Measurements from ENCODE around the gene MDFI. TPM values are rescaled to one million over a fixed set of nuclear protein-coding genes. Genes with fewer than 3 reads are reported as not detected.

The MDFI gene, protein sequence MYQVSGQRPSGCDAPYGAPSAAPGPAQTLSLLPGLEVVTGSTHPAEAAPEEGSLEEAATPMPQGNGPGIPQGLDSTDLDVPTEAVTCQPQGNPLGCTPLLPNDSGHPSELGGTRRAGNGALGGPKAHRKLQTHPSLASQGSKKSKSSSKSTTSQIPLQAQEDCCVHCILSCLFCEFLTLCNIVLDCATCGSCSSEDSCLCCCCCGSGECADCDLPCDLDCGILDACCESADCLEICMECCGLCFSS
- total RNA-seq (10 to 100 TPM in 2 of 4 donors, 1 to 10 TPM in 2; 8.0 to 11.9 (median 10.0) TPM), polyA plus RNA-seq (4.9 TPM)
- long read RNA-seq, donor 1, partial matches to known transcripts, result 1 of 3 reads
- long read RNA-seq, donor 1, other reads (novel, unspliced or antisense), result 0 of 3 reads
- long read RNA-seq, donor 2, result 0 reads
- long read RNA-seq, donor 3, partial matches to known transcripts, result 1 of 1 reads
- long read RNA-seq, donor 3, other reads (novel, unspliced or antisense), result 0 of 1 reads
- long read RNA-seq, donor 4, partial matches to known transcripts, result 0 of 3 reads
- long read RNA-seq, donor 4, other reads (novel, unspliced or antisense), result 1 of 3 reads

DNA sequence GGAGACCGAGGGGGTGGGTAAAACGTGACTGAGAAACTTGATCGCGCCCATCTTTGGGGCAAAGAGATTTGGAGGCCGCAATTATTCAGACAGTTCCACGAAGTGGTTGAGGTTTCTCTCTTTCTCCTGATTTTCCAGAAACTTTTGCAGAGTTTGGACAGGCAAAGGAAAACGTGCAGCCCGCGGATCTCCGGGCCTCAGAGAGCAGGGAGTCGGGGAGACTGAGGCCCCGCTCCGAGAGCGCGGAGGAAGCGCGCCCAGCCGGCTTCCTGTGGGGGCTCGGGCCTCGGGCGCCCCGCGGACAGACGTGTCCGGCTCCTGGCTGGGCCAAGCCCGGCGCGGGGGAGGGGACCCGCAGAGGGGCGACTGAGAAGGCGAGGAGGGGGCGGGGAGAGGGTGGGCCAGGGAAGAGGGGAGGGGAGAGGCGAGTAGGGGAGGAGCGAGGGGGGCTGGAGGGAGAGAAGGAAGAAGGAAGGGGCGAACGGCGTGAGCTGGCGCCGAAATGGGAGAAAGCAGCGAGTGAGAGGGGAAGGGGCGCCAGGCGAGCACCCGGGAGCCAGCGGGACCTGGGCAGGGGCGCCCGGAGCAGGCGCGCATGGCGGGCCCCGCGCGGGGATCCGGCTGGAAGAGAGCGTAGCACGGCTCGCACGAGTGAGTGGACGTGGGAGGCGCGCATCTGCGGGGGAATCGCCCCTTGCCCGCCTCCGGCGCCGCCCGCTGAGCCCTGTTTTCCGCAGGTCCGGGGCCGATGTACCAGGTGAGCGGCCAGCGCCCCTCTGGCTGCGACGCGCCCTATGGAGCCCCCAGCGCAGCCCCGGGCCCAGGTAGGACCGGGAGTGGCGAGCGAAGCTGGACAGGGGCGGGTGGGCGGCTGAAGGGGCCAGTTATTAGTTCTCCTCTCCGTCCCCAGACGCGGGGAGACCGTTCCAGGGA lies at the start of gene MDFI:
TSS of gene MDFI (plus strand) at position 467 of the 933 bp plus-strand sequence. CDS start at position 749, 282 bp downstream.
- Histone ChIP-seq H3K27ac (ENCODE audit: low read length) (no peak within 1 kb of the TSS), H3K27me3 (ENCODE audit: control insufficient read depth, insufficient read depth) (no peaks in the 10 kb centered on the region), H3K4me1 (ENCODE audit: control insufficient read depth, insufficient read depth, low read length) (no peaks in the 10 kb centered on the region), H3K4me3 (ENCODE audit: low read length) (peak within 1 kb of the TSS; percentile 54), H3K9me3 (ENCODE audit: control insufficient read depth, low read length) (no peaks in the 10 kb centered on the region)
- WGBS, result 1% methylated on average over 86 of the region's 86 CpGs
- intact Hi-C loops (cut with DNase I), result no loop called here
- peak; percentile 42 to 51 for ATAC-seq
- DNase-seq, result peak; percentile 48 to 85 (median 78)

DNA sequence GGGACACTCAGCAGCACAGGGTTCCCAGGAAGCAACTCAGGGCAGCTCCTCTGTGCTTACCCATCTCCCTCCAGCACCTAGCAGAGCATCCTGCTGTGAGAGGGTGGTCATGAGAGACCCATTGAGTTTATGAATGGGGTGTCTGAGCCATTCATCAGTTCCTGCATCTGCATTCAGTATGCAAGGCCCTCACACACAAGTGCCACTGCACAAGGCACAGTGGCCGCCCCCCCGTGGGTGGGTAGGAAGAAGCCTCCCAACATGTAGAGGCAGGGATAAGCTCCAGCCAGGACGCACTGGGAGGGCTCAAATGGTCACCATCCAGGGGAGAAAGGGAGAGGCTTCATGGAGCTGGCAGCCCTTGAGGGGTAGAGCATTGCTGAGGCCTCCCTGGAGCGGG lies 49.0 kb upstream of the MDFI start:
- no peaks in the 10 kb centered on the region for H3K9me3 ChIP-seq (ENCODE audit: control insufficient read depth, low read length)
- intact Hi-C loops (cut with DNase I), result no loop called here
- no peak overlapping the region for H3K27ac ChIP-seq (ENCODE audit: low read length)
- H3K27me3 ChIP-seq (ENCODE audit: control insufficient read depth, insufficient read depth), result no peaks in the 10 kb centered on the region
- WGBS, result 83% methylated on average over 4 of the region's 4 CpGs
- DNase-seq, result no peak
- ATAC-seq, result no peak
- no peaks in the 10 kb centered on the region for H3K4me1 ChIP-seq (ENCODE audit: control insufficient read depth, insufficient read depth, low read length)
- no peak overlapping the region for H3K4me3 ChIP-seq (ENCODE audit: low read length)

DNA sequence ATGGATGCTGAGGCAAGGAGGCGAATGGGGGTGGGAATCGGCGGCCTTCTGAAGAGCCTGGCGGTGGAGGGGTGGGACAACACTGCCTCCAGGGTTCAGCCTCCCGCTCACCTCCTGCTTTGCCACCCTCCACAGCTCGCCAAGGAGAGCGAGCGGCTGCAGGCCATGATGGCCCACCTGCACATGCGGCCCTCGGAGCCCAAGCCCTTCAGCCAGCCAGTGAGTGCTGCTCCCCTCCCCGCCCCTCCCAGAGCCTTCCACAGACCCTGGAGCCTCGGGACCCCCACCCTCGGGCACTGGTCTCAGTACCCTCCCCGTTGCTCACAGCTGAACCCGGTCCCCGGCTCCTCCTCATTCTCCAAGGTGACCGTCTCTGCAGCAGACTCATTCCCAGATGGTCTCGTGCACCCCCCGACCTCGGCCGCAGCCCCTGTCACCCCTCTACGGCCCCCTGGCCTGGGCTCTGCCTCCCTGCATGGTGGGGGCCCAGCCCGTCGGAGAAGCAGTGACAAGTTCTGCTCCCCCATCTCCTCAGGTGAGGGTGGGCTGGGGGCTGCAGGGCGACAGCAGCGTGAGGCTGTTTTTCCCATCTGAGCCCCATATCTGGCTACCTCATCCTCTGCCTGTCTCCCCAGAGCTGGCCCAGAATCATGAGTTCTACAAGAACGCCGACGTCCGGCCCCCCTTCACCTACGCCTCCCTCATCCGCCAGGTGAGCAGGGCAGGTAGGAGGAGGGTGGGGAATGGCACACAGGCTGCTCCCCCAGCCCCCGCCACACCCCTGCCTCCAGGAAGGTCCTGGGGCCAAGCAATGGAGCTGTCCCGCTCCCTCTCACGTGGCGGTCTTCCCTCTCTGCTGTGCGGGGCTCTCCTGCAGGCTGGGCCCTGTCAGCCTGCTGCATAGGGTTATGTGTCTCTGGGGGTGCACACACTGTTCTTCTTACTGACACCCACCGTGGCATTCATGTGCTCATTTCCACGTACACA lies 48.3 kb upstream of the MDFI start:
- Histone ChIP-seq H3K27ac (ENCODE audit: low read length) (no peak overlapping the region), H3K27me3 (ENCODE audit: control insufficient read depth, insufficient read depth) (no peaks in the 10 kb centered on the region), H3K4me3 (ENCODE audit: low read length) (no peak overlapping the region), H3K4me1 (ENCODE audit: control insufficient read depth, insufficient read depth, low read length) (no peaks in the 10 kb centered on the region), H3K9me3 (ENCODE audit: control insufficient read depth, low read length) (no peaks in the 10 kb centered on the region)
- WGBS, result 90% methylated on average over 39 of the region's 39 CpGs
- no peak for DNase-seq
- intact Hi-C loops (cut with DNase I), result loop anchor here (5.0 to 10.0 kb wide), 6 partner anchors 128 to 223 kb away; no protein-coding TSS in a partner anchor
- no peak for ATAC-seq

DNA sequence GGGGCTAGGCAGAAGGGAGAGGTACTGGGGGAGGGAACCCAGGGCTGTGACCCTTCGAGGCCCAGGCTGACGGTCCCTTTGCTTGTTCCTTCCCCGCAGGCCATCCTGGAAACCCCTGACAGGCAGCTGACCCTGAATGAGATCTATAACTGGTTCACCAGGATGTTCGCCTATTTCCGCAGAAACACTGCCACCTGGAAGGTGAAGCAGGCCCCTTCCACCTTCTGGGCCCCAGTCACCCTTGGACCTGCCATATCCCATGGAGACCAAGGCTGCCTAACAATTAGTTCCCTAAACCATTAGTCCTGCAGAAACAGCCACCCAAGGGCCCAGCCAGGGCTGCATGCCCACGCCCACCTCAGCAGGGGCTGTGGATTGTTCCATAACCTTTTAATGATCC lies 47.1 kb upstream of the MDFI start:
- intact Hi-C loops (cut with DNase I), result loop anchor here (5.0 to 10.0 kb wide), 6 partner anchors 129 to 224 kb away; no protein-coding TSS in a partner anchor
- Histone ChIP-seq H3K9me3 (ENCODE audit: control insufficient read depth, low read length) (no peaks in the 10 kb centered on the region), H3K27ac (ENCODE audit: low read length) (no peak overlapping the region), H3K4me1 (ENCODE audit: control insufficient read depth, insufficient read depth, low read length) (no peaks in the 10 kb centered on the region), H3K4me3 (ENCODE audit: low read length) (no peak overlapping the region), H3K27me3 (ENCODE audit: control insufficient read depth, insufficient read depth) (no peaks in the 10 kb centered on the region)
- WGBS, result 91% methylated on average over 6 of the region's 6 CpGs
- DNase-seq (peak in 1 of 3 donors; percentile 1), ATAC-seq (no peak)

DNA sequence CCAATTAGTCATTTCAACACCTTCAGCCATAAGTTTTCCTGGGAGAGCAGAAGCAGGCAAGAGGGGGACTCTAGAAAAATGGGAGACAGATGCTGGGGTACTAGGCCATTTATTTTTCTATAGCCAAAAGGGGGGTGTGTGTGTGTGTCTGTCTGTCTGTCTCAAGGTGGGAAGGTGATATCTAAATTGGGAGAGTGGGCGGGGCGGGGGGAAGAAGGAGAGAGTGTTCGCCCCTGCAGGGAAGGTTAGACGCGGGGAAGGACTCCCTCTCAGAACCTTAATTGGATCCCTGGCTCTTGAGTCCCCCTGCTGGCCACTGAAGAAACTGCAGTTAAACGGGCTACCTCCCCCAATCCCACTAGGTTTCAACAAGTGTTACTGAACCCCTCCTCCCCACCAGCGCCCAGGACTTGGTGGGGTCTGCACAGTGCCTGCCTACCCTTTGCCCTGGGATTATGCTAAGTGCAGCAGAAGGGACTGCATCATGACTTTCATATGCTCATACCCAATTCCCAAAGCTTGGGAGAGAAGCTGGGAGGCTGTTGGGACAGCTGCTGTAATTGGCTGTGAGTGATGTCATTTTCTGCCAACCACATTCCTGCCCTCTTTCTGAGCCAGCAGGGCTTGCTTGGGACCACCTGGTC lies 46.3 kb upstream of the MDFI start:
- no peaks in the 10 kb centered on the region for H3K9me3 ChIP-seq (ENCODE audit: control insufficient read depth, low read length)
- WGBS, result 2% methylated on average over 7 of the region's 7 CpGs
- no peak overlapping the region for H3K4me3 ChIP-seq (ENCODE audit: low read length)
- no peaks in the 10 kb centered on the region for H3K4me1 ChIP-seq (ENCODE audit: control insufficient read depth, insufficient read depth, low read length)
- ATAC-seq, result peak; percentile 61 to 73
- no peaks in the 10 kb centered on the region for H3K27me3 ChIP-seq (ENCODE audit: control insufficient read depth, insufficient read depth)
- H3K27ac ChIP-seq (ENCODE audit: low read length), result no peak overlapping the region
- intact Hi-C loops (cut with DNase I), result loop anchor here (2.0 to 10.0 kb wide), 7 partner anchors 129 to 225 kb away; no protein-coding TSS in a partner anchor
- DNase-seq, result peak; percentile 56 to 87 (median 82)

DNA sequence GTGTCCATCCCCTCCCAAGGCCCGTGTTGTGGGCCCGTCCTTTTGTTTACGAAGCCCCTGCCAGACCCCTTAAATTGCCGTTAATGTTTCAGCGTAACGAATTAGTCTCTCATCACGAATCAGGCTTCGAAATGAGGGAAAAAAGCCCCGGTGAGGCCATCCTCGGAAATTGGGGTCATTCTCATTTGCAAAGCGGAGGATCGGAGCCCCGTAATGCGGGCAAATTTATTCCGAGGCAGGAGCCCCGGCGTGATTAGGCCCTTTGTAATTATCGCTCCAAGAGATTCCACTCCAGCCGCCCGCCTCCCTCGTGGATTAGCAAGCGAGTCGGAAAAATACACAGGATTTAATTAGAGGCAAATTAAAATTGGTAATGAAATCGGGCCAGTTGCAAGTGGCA lies 44.9 kb upstream of the MDFI start:
- no peaks in the 10 kb centered on the region for H3K4me1 ChIP-seq (ENCODE audit: control insufficient read depth, insufficient read depth, low read length)
- peak in 1 of 3 donors; percentile 3 for DNase-seq
- WGBS, result 91% methylated on average over 24 of the region's 24 CpGs
- no peak overlapping the region for H3K27ac ChIP-seq (ENCODE audit: low read length)
- no peak for ATAC-seq
- no peaks in the 10 kb centered on the region for H3K27me3 ChIP-seq (ENCODE audit: control insufficient read depth, insufficient read depth)
- intact Hi-C loops (cut with DNase I), result loop anchor here (2.0 to 10.0 kb wide), 7 partner anchors 131 to 226 kb away; no protein-coding TSS in a partner anchor
- no peak overlapping the region for H3K4me3 ChIP-seq (ENCODE audit: low read length)
- H3K9me3 ChIP-seq (ENCODE audit: control insufficient read depth, low read length), result no peaks in the 10 kb centered on the region

DNA sequence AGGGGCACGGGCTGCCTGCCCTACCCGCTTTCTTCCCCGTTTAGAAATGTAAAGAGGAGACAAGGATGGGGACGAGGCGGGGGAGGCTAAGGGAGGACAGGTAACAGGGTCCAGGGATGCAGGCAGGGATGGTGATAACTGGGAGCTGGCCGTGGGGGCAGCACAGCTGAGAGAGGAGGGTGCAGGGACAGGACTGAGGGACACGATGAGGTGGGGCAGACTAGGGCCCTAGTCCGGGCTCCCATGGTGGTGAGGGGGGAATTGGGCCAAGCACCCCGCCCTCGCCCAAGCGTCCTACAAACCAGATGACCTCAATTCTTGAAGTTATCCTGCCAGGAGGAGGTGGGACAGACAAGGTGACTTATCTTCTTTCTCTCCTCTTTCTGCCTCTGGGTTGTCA lies 44.4 kb upstream of the MDFI start:
- ATAC-seq (no peak), DNase-seq (no peak)
- intact Hi-C loops (cut with DNase I), result loop anchor here (2.0 to 10.0 kb wide), 7 partner anchors 131 to 227 kb away; no protein-coding TSS in a partner anchor
- no peak overlapping the region for H3K4me3 ChIP-seq (ENCODE audit: low read length)
- no peaks in the 10 kb centered on the region for H3K27me3 ChIP-seq (ENCODE audit: control insufficient read depth, insufficient read depth)
- H3K4me1 ChIP-seq (ENCODE audit: control insufficient read depth, insufficient read depth, low read length), result no peaks in the 10 kb centered on the region
- H3K9me3 ChIP-seq (ENCODE audit: control insufficient read depth, low read length), result no peaks in the 10 kb centered on the region
- 84% methylated on average over 11 of the region's 11 CpGs for WGBS
- no peak overlapping the region for H3K27ac ChIP-seq (ENCODE audit: low read length)

DNA sequence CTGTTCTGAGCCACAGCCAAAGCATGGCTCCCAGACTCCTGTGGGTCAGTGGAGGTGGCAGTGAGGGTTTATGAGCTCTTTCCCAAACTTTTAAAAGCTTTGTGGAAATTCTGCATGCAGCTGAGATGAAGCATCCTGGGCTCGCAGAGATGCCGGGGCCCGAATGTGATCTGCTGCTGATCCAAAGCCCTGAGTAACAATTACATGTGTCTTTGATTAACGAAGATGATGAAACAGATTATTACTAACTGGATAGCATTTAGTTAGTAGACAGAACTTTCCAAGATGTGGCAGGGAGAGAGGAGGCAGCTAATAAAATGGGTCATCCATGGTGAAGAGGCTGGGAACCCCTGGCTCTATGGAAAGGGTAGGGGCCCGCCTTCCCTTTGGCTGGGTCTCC lies 43.9 kb upstream of the MDFI start:
- WGBS, result 91% methylated on average over 5 of the region's 5 CpGs
- Histone ChIP-seq H3K27me3 (ENCODE audit: control insufficient read depth, insufficient read depth) (no peaks in the 10 kb centered on the region), H3K9me3 (ENCODE audit: control insufficient read depth, low read length) (no peaks in the 10 kb centered on the region), H3K4me3 (ENCODE audit: low read length) (no peak overlapping the region), H3K4me1 (ENCODE audit: control insufficient read depth, insufficient read depth, low read length) (no peaks in the 10 kb centered on the region), H3K27ac (ENCODE audit: low read length) (no peak overlapping the region)
- no peak for ATAC-seq
- DNase-seq, result no peak
- intact Hi-C loops (cut with DNase I), result loop anchor here (5.0 to 10.0 kb wide), 6 partner anchors 132 to 227 kb away; no protein-coding TSS in a partner anchor

DNA sequence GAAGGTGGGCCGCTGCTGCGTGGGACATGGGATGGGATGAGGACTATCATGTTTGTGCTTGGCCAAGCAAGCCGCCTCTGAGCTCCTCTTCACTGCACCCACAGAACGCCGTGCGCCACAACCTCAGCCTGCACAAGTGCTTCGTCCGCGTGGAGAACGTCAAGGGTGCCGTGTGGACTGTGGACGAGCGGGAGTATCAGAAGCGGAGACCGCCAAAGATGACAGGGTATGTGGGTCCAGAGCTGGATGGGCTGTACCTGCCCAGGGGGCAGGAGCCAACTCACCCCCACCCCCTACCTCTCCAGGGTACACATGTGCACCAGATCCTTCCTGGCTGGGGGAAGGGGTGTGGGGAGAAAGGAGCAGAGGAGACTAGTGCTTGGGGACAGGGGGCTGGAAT lies 43.5 kb upstream of the MDFI start:
- Histone ChIP-seq H3K4me1 (ENCODE audit: control insufficient read depth, insufficient read depth, low read length) (no peaks in the 10 kb centered on the region), H3K27ac (ENCODE audit: low read length) (no peak overlapping the region), H3K27me3 (ENCODE audit: control insufficient read depth, insufficient read depth) (no peaks in the 10 kb centered on the region), H3K4me3 (ENCODE audit: low read length) (no peak overlapping the region), H3K9me3 (ENCODE audit: control insufficient read depth, low read length) (no peaks in the 10 kb centered on the region)
- intact Hi-C loops (cut with DNase I), result loop anchor here (5.0 to 10.0 kb wide), 6 partner anchors 132 to 227 kb away; no protein-coding TSS in a partner anchor
- no peak for ATAC-seq
- no peak for DNase-seq
- WGBS, result 91% methylated on average over 15 of the region's 15 CpGs

All from right cardiac atrium (tissue), 5 donors.